Left ventricle myocardium superior (tissue), 1 donor: Measurements from ENCODE around the gene STON2. TPM values are rescaled to one million over a fixed set of nuclear protein-coding genes. Genes with fewer than 3 reads are reported as not detected.
"Not testable (repeated sequence)": the region's sequence is repeated elsewhere in the genome, so short reads cannot be mapped to it uniquely, and the experiment has no call there.

ENCODE experiments used
- ATAC-seq: fragments of 200-7000 bp; cut with Tn5 transposase; one replicate; pipeline ENCODE4 v1.9.1; 2020; ENCODE audit warnings: mild to moderate bottlenecking, moderate library complexity
- DNase-seq: peaks from one replicate; pipeline ENCODE4 v3.0.0-alpha.2; 2020
- intact Hi-C: fragments of 100-400 bp; cut with micrococcal nuclease; formaldehyde crosslinking; loops from one replicate; pipeline ENCODE4 v1.11.0; 2022
- total RNA-seq: library from RNA; stranded (reverse); fragmentation: NEBNext Ultra II Directional; extraction: Animal tissue kit (Norgen Biotek cat#: 25700); gene quantifications from one replicate; pipeline ENCODE4 v1.2.1, GENCODE V29; 2021
- donor health status: DM: no; HTN: yes; CAD: no; lungs with severe emphysema.

The STON2 gene
- total RNA-seq, 1 donor from 2014 or later: 9.3 TPM

- DNase-seq: no peak
- ATAC-seq: no peak
- intact Hi-C loops: no loop called here
Measured at GRCh38 chr14:81386290-81386745, 13.8 kb downstream of the STON2 start.

- intact Hi-C loops: no loop called here
- ATAC-seq (no peak), DNase-seq (no peak)
Measured at GRCh38 chr14:81385886-81386285, 14.2 kb downstream of the STON2 start.

- no peak for DNase-seq
- intact Hi-C loops: no loop called here
- no peak for ATAC-seq
Measured at GRCh38 chr14:81385419-81385818, 14.7 kb downstream of the STON2 start.

GRCh38 chr14:81384900-81385299 is 15.2 kb downstream of the STON2 start:
- peak; percentile 73 for ATAC-seq
- intact Hi-C loops: no loop called here
- no peak for DNase-seq

GRCh38 chr14:81382517-81383225 is 17.5 kb downstream of the STON2 start:
- intact Hi-C loops: no loop called here
- DNase-seq (no peak), ATAC-seq (no peak)

- ATAC-seq, DNase-seq, intact Hi-C loops: not testable (repeated sequence)
Measured at GRCh38 chr14:81380009-81380408, 20.1 kb downstream of the STON2 start.

- intact Hi-C loops: no loop called here
- no peak for DNase-seq
- no peak for ATAC-seq
Measured at GRCh38 chr14:81371802-81372201, 28.3 kb downstream of the STON2 start.

- no peak for ATAC-seq
Measured at GRCh38 chr14:81367563-81367962, 32.6 kb downstream of the STON2 start.

GRCh38 chr14:81366884-81367283 is 33.2 kb downstream of the STON2 start:
- DNase-seq: no peak
- intact Hi-C loops: no loop called here
- no peak for ATAC-seq

More at GRCh38 chr14:81367563-81367962, 32.6 kb downstream of the STON2 start:
- DNase-seq: no peak
- intact Hi-C loops: no loop called here

GRCh38 chr14:81366214-81366613 is 33.9 kb downstream of the STON2 start:
- ATAC-seq (no peak), DNase-seq (no peak)
- intact Hi-C loops: no loop called here

GRCh38 chr14:81363746-81364378 is 36.3 kb downstream of the STON2 start:
- ATAC-seq (no peak), DNase-seq (no peak)
- intact Hi-C loops: no loop called here

- ATAC-seq (no peak), DNase-seq (no peak)
- intact Hi-C loops: no loop called here
Measured at GRCh38 chr14:81353691-81354323, 46.3 kb downstream of the STON2 start.

GRCh38 chr14:81352413-81352812 is 47.7 kb downstream of the STON2 start:
- ATAC-seq: no peak
- DNase-seq: no peak
- intact Hi-C loops: no loop called here

GRCh38 chr14:81351205-81351604 is 48.9 kb downstream of the STON2 start:
- ATAC-seq (no peak), DNase-seq (no peak)
- intact Hi-C loops: no loop called here

- ATAC-seq (no peak), DNase-seq (no peak)
- intact Hi-C loops: no loop called here
Measured at GRCh38 chr14:81350344-81351130, 49.6 kb downstream of the STON2 start.

GRCh38 chr14:81348061-81348460 is 52.1 kb downstream of the STON2 start:
- intact Hi-C loops: no loop called here
- ATAC-seq: no peak

GRCh38 chr14:81345781-81346180 is 54.3 kb downstream of the STON2 start:
- no peak for ATAC-seq
- DNase-seq: no peak
- intact Hi-C loops: no loop called here

More at GRCh38 chr14:81348061-81348460, 52.1 kb downstream of the STON2 start:
- DNase-seq: no peak

- intact Hi-C loops: no loop called here
- ATAC-seq (no peak), DNase-seq (no peak)
Measured at GRCh38 chr14:81344481-81345160, 55.5 kb downstream of the STON2 start.

- DNase-seq: no peak
- intact Hi-C loops: no loop called here
- ATAC-seq: no peak
Measured at GRCh38 chr14:81343701-81344100, 56.4 kb downstream of the STON2 start.
